Body of pancreas (tissue), 4 donors: ENCODE results near the gene CPM. TPM values are rescaled to one million over a fixed set of nuclear protein-coding genes. Genes with fewer than 3 reads are reported as not detected.
A peak's percentile ranks its signal among the peaks of the same experiment; 100 is the strongest.

Experiments
- ATAC-seq: fragments of 150-250 bp; one replicate; pipeline ENCODE4 v1.9.1; 2016
- DNase-seq, 4 donors: peaks; one replicate each; pipeline ENCODE4 v3.0.0-alpha.2; 2019
- H3K27ac ChIP-seq, 4 donors: fragments of 200-600 bp; sonication (generic); 1 replicate in 3 of 4; 2 replicates in 1 of 4; pipeline versions ENCODE4 v1.5.1 to v1.6.1; 2016 to 2019; ENCODE audit warnings: mild to moderate bottlenecking in 1 of 4, mixed read lengths in 1 of 4, moderate library complexity in 1 of 4
- H3K27me3 ChIP-seq, 2 donors: fragments of 200-600 bp; sonication (generic); one replicate each; pipeline ENCODE4 v1.6.0; 2016; ENCODE audit warnings: mild to moderate bottlenecking in 1 of 2
- H3K36me3 ChIP-seq, 2 donors: fragments of 200-600 bp; sonication (generic); replicated peaks in 1 of 2; 2 replicates each; pipeline ENCODE4 v1.5.1; 2016; ENCODE audit warnings: low read depth in 2 of 2; ENCODE audit not compliant: insufficient read depth in 1 of 2
- H3K4me1 ChIP-seq: fragments of 200-600 bp; sonication (generic); one replicate; pipeline ENCODE4 v1.6.0; 2016
- H3K4me3 ChIP-seq, 2 donors: fragments of 200-600 bp; sonication (generic); 1 replicate in 1 of 2; 2 replicates in 1 of 2; pipeline ENCODE4 v1.5.1; 2016 to 2019
- H3K9me3 ChIP-seq, 3 donors: fragments of 200-600 bp; sonication (generic); 1 replicate in 2 of 3; 2 replicates in 1 of 3; pipeline ENCODE4 v1.5.1; 2016
- POLR2A ChIP-seq, 3 donors: fragments of 450-650 bp; IDR thresholded peaks; one replicate each; pipeline ENCODE4 v1.6.1; 2016; ENCODE audit warnings: antibody characterized with exemption in 3 of 3, mild to moderate bottlenecking in 2 of 3
- WGBS, 2 donors: methylation state at CpG; one replicate each; pipeline ENCODE4 v1.1.5; 2017; 5-methylcytosine and 5-hydroxymethylcytosine counted together
- intact Hi-C: fragments of 100-400 bp; cut with DNase I; formaldehyde crosslinking; loops from one replicate; pipeline ENCODE4 v1.15.1; 2023
- total RNA-seq, 2 donors: library from RNA; depleted of rRNA; stranded (reverse); fragments of >200 nt; gene quantifications; one replicate each; pipeline ENCODE4 v1.1.0, GENCODE V29; 2016
- TF ChIP-seq, protein P1 (sequence below), 7 experiments: fragments of 450-650 bp in 4 of 7; fragments of 200-600 bp in 3 of 7; sonication (generic) in 3 of 7; IDR thresholded peaks; one replicate each; pipeline ENCODE4 v1.5.1; 2016 to 2019; ENCODE audit warnings: antibody characterized with exemption in 7 of 7

The CPM gene
- total RNA-seq, 2 donors from 2014 or later, result 34.6 to 35.0 TPM

DNA sequence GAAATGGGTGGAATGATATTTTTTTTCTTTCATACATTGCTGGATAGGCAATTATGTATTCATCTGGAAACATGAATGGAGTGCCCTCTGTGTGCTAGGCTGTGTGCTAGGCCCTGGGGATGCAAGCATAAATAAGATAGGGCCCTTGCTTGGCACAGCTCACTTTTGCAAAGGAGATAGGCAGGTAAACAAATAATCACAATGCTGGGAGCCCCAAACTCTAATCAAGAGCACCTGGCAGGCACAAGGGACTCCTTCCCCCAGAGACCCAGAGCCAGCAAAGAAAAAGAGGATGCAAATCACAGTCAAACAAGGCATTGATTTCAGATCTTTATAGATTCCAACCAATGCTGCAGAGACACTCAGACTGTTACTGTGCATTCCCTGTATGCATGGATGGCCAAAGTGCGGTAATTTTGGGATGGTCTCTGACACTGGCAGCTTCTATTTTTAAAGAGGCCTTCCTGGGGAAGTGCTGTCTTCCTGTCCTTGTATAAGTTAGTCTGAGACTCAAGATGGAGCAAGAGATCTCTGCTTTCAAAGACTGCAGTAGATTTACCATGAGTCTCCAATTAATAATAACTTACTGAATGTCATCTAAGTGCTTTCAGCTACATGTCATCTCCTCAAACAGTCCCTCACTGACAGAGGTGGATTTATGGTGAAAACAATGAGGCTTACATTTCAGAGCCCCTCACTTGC lies 45.1 kb upstream of the CPM start:
- Histone ChIP-seq H3K27me3 (no peaks in the 10 kb centered on the region), H3K27ac (no peak overlapping the region), H3K9me3 (no peaks in the 10 kb centered on the region), H3K4me3 (no peak overlapping the region), H3K4me1 (peaks cover 32% of the 10 kb centered on the region), H3K36me3 (no peaks in the 10 kb centered on the region)
- DNase-seq, result no peak
- WGBS, 2 donors, result 67 to 71% methylated on average over 1 of the region's 1 CpG
- no peak for ATAC-seq
- TF ChIP-seq POLR2A (IDR thresholded peaks at IDR 0.05), result no peak
- TF ChIP-seq, protein P1, sequence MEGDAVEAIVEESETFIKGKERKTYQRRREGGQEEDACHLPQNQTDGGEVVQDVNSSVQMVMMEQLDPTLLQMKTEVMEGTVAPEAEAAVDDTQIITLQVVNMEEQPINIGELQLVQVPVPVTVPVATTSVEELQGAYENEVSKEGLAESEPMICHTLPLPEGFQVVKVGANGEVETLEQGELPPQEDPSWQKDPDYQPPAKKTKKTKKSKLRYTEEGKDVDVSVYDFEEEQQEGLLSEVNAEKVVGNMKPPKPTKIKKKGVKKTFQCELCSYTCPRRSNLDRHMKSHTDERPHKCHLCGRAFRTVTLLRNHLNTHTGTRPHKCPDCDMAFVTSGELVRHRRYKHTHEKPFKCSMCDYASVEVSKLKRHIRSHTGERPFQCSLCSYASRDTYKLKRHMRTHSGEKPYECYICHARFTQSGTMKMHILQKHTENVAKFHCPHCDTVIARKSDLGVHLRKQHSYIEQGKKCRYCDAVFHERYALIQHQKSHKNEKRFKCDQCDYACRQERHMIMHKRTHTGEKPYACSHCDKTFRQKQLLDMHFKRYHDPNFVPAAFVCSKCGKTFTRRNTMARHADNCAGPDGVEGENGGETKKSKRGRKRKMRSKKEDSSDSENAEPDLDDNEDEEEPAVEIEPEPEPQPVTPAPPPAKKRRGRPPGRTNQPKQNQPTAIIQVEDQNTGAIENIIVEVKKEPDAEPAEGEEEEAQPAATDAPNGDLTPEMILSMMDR (IDR thresholded peaks at IDR 0.05), result no peak
- intact Hi-C loops, result no loop called here

DNA sequence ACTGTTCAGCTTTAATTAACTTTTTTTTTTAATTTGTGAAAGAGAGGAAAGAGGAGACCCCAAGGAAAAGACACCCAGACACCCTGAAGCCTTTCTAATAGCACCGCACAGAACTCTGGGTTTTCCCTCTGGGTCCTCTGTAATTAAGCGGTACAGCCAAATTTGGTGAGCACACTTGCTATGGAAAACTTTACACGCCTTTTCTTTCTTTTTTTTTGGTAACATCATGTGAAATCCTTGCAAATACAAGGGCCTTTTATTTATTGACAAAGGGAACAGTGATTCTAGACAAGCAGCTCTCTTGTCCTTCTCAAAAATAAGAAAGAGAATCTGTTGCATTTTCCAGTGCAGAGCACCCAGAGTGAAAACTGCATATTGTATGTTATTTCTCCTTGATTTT lies 44.4 kb upstream of the CPM start:
- Histone ChIP-seq H3K27me3 (no peaks in the 10 kb centered on the region), H3K4me3 (no peak overlapping the region), H3K4me1 (peaks cover 36% of the 10 kb centered on the region), H3K36me3 (no peaks in the 10 kb centered on the region), H3K9me3 (no peaks in the 10 kb centered on the region), H3K27ac (peak overlapping the region in 1 of 4 donors; percentile 61)
- ATAC-seq (no peak), DNase-seq (no peak)
- WGBS, 2 donors, result 75 to 81% methylated on average over 3 of the region's 3 CpGs
- no peak for TF ChIP-seq POLR2A (IDR thresholded peaks at IDR 0.05)
- TF ChIP-seq, protein P1 (IDR thresholded peaks at IDR 0.05), result no peak
- intact Hi-C loops, result no loop called here

DNA sequence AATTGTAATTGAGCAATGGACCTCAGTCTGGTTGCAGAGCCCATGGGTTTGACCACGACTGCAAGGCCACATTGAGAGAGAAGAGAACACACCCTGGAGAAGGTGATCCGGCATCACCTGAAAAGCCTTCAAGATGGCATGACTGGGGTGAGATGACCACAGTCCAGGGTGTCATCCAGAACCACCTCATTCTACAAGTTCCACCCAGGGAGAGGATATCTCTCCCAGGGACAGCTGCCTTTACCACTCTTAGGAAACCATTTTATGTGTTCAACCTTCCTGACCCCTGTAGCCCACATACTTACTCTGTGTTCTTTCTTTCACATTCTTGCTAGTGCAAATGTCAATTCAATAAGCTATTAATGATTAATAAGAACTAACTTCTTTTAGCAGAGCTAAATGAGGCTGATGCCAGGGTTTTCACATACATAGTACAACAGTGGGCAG lies 43.4 kb upstream of the CPM start:
- no peak overlapping the region for H3K4me3 ChIP-seq
- WGBS, 2 donors, result 79 to 91% methylated on average over 2 of the region's 2 CpGs
- H3K27ac ChIP-seq, result peak overlapping the region in 2 of 4 donors; percentile 61 to 62
- no peaks in the 10 kb centered on the region for H3K27me3 ChIP-seq
- H3K4me1 ChIP-seq, result peaks cover 36% of the 10 kb centered on the region
- ATAC-seq, result peak; percentile 82
- TF ChIP-seq POLR2A (IDR thresholded peaks at IDR 0.05), result no peak
- TF ChIP-seq, protein P1 (IDR thresholded peaks at IDR 0.05), result no peak
- no peak for DNase-seq
- H3K36me3 ChIP-seq, result no peaks in the 10 kb centered on the region
- intact Hi-C loops, result no loop called here
- no peaks in the 10 kb centered on the region for H3K9me3 ChIP-seq

DNA sequence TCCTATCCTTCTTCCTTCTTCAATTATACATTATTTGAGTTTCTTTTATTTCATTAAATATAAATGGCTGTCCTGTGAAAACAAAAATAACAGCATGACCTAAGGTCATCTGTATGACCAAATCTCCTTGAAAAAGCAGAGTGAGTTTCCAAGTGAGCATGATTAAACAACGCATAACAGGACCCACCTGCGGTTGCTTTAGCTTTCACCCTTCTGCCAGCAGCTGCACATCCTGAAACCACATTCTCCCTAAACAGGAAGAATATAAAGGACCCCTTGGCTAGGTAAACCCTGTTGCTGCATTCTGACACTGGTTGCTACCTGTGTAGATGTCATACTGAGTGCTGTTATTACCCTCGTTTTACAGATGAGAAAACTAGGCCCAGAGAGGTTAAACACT lies 42.8 kb upstream of the CPM start:
- ATAC-seq (no peak), DNase-seq (no peak)
- H3K9me3 ChIP-seq, result no peaks in the 10 kb centered on the region
- H3K27ac ChIP-seq, result no peak overlapping the region
- H3K4me3 ChIP-seq, result no peak overlapping the region
- intact Hi-C loops, result no loop called here
- TF ChIP-seq, protein P1 (IDR thresholded peaks at IDR 0.05), result no peak
- TF ChIP-seq POLR2A (IDR thresholded peaks at IDR 0.05), result no peak
- peaks cover 36% of the 10 kb centered on the region for H3K4me1 ChIP-seq
- H3K27me3 ChIP-seq, result no peaks in the 10 kb centered on the region
- no peaks in the 10 kb centered on the region for H3K36me3 ChIP-seq
- WGBS, 2 donors, result 50 to 64% methylated on average over 3 of the region's 3 CpGs

DNA sequence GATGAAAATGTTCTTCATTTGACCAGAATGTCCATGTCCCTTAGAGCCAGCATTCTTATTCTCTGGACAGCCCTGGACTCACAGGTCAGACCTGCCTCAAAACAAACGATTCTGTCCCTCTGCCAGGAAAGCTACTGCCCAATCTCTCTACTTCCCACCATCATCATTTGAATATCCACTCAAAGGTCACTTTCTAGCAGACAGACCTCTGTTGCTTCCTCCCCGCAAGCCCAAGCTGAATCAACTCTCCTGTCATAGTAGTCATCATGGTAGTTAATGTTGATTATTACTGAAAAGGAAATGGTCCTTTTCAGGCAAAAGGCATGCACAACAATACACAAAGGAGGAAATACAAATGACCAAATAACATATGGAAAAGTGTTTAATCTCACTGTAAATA lies 39.6 kb upstream of the CPM start:
- intact Hi-C loops, result no loop called here
- TF ChIP-seq, protein P1 (IDR thresholded peaks at IDR 0.05), result no peak
- no peak for TF ChIP-seq POLR2A (IDR thresholded peaks at IDR 0.05)
- 32 to 40% methylated on average over 2 of the region's 2 CpGs for WGBS, 2 donors
- Histone ChIP-seq H3K27me3 (no peaks in the 10 kb centered on the region), H3K36me3 (no peaks in the 10 kb centered on the region), H3K9me3 (no peaks in the 10 kb centered on the region), H3K4me3 (no peak overlapping the region), H3K27ac (no peak overlapping the region), H3K4me1 (peaks cover 26% of the 10 kb centered on the region)
- ATAC-seq (peak; percentile 30), DNase-seq (no peak)
